GM04503 (cell line): ENCODE data around the gene TTLL6.
A peak's percentile ranks its signal among the peaks of the same experiment; 100 is the strongest.

Experiments
- DNase-seq: peaks from one replicate; pipeline ENCODE4 v3.0.0-alpha.2; 2012; ENCODE audit warnings: low read depth

Gene TTLL6

DNA sequence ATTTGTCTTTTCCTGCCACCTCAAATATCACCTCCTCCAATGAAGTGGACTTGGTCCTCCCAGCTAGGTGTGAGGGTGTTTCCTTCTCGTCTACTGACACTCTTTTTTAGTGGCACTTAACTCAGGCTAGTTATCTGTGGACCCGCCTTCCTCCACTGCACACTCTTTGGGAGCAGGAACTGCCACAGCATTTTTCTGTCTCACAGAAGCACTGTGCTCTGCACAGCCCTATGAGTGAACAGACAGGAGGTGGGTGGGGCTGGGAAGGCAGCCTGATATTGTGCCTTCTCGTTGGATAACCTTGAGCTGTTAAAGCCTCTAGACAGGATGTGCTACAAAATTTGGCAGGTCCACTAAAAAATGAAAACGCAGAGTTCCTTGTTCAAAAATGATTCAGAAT, 56.6 kb downstream of the TTLL6 start:
- DNase-seq, result no peak

DNA sequence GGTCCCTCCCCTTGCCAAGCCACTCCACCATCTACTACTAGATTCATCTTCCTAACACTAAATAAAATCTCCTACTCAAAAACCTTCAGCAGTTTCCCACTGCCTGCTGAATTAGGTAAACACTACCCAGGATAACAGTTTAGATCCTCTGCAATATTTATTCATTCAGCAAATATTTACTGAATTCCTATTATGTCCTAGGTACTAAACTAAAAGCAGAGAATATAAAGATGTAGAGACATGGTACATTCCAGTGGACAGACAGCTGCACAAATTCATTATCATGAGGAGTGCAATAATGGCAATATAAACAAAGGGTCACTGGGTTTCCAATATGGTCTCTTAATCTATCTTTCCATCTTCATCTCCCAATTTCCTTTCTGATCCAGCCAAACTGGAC, 57.7 kb downstream of the TTLL6 start:
- DNase-seq, result no peak

DNA sequence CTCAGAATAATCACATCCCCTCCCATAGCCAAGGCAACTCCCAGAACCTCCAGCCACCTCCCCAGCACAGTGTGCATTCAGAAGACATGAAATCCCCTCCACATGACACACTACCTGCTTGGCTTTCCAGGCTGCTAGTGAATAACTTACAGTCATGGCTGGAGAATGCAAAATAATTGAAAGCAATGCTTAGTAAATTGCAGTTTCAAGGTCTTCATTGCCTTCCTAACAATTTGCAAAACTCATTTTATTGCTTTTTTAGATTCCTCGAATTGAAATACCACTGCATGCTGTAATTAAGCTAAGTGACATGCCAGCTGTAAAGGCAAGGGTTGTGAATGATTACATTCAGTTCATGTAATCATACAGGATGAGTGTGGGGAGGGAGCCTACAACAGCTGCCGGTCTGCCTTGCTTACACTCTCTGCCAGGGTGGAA, 59.5 kb downstream of the TTLL6 start:
- peak; percentile 45 for DNase-seq

DNA sequence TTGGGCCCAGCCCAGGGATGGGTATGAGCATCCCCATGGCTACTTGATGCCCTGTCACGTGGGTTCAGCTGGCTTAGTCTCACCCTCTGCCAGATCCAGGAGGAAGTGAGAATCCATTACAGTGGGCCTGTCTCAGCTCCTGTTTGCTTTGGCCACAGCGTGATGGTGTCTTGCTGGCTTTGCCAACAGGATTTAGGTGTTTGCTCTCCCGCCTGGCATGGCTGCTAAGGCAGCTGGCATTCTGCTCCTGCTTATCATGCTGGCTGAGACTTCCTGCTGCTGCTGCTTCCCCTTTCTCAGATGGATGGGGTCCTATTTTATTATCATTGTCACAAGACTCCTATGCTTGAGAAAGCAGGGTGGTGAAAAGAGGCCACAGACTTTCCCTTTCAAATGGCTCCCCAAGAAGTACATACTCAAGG, 60.2 kb downstream of the TTLL6 start:
- DNase-seq, result no peak

DNA sequence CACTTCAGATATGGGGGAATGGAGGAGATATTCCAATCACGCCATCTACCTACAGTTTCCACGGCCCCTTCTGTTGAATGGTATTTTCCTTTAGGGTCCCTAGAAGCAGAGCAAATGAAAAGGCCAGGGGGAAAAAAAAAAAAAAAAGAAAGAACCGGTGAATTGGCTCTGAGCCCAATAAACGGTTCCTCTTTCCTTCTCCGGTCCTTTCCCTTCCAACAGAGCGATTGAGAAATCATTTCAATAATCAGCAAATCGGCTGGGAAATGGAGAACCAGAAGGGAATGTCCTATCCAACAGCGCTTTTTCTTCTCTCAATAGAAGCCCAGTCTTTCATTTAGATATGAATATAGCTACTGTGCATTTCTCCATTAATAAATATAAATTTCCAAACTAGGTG, 61.7 kb downstream of the TTLL6 start:
- no peak for DNase-seq

DNA sequence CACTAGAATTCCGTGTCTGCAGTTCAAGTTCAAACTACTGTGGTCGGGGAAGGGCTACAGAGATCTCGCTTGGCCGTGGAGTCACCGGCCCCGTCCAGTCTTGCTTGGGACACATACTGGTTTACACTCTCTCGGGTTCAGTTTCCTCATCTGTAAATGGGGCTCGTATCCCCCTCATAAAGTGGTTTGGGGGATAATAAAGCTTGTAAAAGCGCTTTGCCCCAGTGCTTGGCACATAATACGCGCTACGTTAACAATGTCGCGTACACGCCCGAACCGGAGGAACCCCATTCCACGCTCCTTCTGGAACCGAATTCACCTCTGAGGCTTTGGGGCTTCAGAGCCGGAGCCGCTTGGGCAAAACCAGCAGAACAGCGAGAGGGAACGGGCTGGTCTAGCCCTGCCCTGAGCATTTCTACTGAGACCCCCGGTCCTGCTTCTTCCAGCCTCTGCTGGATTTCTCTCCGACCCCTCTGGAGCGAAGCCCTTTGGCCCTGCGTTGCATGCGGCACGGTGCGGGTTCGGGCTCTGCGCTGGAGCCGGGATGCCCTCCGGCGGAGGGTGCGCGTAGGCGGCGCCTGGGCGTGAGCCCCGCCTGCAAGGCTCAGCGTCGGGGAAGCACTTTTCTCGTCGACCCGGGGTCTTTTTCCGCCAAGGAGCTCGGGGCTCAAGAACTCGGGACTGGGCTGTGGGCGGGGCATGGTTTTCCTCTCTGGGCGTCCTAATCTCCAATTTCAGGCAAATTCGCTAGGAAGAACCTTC, 62.3 kb downstream of the TTLL6 start:
- DNase-seq, result no peak

DNA sequence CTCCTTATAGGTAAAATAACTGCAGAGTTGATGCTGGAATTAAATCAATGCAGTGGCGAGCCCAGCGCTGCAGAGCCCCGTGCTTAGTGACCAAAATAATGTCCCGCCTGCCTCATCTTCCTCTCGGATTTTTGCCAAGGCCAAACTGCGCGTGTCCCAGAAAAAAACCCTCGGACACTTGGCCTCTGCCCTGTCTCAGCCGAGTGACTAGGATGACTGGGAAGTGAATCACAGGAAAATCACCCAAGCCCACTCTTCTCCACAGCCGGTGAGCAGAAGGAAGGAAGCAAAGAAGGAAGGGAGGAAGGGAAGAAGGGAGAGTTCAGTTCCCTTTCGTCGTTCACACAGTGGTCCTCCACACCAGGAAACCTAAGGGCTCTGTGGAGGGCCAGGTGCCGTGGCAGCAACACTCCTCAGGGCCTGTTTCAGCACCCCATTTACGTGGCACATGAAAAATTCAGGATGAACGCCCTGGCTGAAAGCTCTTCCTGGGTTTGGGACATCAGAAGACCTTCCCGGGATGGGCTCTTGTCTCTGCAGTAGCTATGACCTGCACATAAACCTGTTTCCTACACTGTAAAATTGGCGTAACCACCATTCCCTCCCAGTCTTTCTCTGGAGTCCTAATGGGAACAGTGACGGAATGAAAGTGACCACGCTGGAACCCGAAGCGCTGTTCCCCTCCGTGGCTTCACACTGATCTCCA, 63.1 kb downstream of the TTLL6 start:
- DNase-seq, result peak; percentile 11

DNA sequence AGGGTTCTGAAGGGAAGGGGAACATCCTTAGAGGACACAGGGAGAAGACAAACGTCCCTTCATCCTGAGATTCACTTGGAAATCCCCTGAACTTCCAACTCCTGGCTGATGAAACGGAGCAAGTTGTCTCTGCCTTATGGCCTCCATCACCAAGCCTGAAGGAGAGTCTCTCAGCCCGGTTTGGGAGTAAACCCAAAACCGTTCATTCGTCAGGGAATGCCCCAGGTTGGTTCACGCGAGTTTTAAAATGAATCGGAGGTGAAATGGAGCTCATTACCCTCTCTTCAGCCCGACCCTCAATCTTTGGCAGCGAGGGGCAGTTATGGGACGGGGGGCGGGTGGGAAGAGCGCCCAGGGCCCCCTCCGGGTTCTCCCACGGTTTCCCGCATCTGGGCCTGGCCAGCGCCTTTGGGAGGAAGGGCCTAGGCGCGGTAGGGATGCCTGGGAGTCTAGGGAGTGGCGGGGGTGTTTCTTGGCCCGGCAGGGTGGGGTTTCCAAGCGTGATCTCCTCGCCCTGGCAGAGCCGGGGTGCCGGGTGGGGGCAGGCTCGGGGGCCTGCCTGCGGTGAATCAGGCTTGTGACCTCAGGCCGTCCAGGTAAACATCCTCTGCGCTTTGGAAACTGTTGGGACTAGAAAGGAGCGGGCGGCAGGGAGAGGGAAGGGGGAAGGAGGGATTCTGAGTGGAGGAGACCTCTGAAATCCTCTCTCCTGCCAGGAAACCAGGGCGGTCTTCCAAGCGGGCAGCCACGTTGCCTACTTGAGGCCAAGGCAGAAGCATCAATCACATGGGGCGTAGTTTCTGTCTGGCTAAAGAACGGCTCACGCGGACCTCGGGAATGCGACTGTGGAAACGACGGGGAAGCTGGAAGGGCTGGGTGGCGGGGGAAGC, 64.4 kb downstream of the TTLL6 start:
- DNase-seq, result no peak

DNA sequence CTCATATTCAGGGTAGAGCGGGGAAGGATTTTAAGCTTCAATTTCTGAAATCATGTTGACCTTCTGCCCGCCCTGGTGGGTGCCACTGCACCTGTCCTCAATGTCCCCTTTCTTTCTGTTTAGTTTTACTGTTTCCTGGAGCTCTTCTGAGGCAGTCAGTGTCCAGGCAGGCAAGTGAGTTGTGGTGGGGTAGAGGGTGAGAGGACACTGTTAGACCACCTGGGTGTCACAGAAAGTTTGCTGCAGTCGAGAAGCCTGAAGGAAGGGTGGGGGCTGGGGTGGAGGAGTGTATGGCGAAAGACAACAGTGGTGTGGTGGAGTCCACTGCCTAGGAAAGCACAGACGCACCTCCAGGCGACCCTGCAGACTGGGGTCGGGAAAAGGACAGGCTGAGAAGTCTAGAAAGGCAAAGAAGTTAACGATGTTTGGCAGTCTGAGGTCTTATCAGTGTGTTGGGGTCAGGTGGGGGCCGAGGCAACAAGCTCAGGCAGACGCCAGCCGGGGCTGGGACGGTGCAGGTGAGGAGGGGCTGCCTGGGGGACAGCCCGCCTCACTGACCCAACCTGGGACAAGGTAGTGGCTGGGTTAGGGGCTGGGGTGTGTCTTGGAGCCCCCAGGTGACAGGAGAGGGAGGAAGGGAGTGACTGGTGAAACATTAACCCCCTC, 65.2 kb downstream of the TTLL6 start:
- DNase-seq, result no peak

DNA sequence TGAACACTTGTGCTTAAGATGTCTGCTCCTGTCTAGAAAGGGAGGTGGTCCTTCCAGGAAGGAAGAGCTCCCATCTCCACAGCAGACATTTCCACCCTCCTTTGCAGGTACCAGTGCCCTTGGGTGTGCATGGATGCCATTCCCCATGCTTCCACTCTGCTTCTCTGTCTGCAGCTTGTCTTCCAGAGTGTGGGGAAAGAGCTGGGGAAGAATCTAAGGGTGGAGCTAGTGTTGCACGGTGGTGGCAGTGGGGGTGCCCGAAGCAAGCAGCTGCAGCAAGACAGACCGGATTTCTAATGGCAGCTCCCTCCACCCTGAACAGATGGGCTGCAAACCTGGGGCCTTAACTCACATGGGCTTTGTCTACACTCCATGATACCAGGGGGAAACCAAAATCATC, 65.9 kb downstream of the TTLL6 start:
- no peak for DNase-seq

DNA sequence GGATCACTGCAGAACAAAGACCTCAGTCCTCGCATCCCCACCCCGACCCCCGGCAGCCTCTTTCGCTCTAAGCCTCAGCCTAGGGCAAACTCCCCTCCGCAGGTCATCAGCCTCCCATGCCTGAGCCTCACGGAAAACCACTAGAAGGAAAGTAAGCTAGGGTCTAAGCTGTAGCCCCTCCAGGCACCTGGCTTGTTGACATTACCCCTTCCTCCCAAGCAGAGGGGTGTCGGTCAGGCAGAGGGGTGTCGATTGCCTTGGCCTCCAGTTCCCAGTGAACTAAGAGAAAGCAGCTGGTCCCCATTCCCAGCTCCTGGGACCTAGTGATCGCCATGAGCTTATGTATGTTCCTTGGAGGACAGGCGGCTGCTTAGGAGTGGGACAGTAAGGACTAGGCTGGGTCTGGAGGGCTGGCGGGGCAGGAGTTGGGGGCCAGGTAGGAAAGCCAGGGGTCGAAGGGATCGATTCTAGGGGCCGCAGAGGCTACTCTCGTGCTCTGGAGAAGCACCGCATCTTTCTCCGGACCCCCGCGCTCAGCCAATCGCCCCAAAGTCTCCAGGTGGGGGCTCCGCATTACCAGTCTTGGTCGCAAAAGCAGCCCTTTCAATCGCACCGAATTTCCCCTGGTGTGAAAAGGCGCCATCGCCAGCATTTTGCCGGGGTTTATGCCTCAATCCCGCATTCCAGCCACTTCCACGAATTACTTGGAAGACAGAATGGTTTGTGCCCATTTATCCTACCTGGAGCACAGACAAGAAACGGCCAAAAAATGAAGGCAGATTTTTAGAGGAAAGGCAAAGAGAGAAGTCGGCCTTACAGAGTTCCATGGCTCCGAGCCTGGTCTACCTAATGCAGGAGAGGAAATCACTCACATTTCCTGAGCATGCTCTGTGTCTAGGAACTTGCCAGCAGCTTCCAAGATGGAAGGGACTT, 67.1 kb downstream of the TTLL6 start:
- DNase-seq, result no peak

DNA sequence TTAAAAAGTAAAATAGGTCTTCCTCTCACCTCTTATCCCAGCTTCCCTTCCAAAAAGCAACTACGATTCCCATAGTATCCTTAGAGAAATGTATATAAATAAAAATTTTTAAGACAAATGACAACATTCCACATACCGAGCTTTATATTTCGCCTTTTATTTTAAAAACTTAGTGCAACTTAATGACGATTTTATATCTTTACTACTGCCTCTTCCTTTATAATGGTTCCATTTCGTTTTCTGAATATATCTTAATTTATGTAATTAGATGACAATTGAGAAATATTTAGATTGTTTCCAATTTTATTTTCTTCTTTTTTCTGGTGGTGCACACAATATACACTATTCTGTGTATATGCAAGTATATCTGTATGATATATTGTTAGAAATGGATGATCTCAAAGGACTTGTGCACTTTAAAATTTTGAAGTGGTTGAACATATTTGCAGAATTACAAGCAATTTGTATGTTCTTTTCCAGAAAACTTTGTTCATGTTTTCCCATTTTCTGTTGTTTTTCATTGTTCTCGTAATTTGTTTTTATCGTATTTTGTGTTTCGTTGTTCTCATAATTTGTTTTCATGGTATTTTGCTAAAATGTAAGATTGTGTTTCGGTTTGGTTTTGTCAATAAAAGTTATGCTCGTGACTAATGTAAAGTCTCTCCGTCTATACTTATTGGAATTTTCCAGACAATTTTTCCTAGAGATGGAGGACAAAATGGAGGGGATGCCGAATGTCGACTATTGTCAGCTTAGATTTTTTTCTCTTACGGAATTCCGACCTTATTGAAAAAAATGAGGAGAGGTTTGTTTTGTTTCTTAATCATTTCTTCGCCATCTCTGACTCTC, 68.1 kb downstream of the TTLL6 start:
- no peak for DNase-seq

DNA sequence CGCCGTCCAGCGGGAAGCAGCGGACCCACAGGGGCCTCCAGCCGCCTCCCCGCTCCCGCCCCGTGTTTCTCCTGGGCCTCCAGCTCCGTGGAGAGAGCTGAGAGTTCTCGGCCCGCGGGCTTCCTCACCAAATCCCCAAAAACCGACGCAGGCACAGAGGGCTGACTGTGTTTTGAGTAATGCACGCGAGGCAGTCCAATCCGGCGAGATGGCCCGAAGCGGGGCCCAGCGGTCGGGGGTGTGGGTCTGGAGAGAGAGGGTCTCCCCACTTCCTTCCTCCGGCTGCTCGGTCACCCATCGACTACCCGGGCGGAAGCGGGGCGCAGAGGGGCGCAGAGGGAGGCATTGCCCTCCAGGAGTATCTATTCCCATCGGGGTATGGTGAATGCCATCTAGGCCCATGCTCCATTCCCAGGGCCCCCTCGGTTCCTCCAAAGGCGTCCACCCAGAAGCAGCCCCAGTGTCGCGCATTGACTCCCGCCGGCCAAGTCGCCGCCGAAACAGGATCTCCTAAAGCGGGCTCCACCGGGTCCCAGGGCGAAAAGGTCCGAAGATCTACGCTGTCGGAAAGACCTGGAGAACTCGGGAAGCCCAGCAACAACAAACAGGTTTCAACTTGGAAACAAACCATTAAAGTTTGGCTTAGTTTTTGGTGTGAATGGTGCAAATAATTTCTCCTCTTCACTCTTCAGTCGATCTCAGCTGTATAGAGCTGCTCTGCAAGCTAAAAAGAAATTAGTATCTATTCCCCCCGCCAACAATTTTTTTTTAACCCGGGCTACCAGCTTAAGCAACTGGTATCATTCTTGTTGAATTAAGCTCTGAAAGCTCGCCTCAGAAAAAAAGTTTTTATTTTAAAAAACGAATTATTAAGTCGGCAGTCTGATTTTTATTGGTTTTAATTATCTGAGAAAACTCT, 69.3 kb downstream of the TTLL6 start:
- DNase-seq, result no peak

DNA sequence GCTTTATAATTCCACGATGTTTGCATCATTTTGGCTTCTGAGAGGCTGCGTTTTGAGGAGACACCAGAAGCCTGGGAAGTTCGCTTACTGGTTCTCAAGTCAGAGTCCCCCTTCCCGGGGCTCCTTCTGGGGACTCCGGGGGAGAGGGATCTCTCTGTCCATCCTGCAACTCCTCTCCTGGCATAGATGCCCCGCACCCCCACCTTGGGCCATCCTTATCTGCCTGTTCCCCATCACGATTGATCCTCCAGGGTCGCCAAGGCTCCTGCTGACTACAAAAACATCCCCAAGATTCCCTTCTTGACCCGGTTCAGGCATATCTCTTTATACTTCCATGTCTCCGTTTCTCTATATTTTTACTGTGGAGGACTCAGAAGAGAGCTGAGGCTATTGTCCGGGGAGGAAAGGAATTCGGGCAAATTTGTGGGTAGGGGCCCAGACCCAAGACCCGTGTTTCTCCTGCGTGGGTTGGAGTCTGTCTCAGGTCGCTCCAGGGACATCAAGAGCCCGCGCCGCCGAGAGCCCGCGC, 70.0 kb downstream of the TTLL6 start:
- DNase-seq, result no peak

DNA sequence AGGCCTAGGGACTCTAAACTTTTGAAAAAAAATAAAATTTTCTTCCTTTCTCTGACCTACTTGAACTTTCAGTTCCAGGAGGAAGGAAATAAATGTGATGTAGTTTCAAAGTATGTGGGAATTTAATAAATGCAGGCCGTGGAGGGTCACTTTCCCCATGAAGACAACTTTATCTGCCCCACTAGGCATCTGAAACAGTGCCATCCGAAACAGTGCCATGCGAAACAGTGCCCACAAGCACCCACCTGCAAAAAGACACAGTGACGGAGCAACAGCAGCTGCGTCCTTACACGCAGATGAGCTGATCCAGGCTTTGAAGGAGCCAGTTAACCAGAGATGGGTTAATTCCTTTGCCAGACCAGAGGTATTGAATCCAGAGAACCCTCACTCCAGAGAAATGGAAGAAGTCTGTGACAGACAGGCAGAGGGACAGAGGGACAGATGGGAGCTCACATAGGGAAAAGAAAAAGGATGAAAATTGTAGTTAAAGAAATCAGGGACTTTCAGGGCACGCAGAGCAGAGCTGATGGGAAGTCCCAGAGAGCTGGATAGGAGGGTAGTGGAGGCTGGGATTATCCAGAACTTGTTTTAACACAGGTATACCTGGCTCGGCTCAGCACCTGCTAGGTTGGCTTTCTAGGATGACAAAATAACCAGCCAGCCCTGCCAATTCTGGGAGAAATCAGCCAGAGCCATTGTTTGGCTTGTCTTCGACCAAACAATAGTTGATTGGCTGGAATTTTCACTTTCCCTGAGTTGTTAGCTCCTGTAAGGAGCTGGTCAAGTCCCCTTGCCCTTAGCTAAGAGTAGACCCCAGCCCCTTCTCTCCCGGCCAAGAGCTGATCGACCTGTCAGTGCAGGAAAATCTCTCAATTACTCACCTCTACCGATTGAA, 71.4 kb downstream of the TTLL6 start:
- no peak for DNase-seq

DNA sequence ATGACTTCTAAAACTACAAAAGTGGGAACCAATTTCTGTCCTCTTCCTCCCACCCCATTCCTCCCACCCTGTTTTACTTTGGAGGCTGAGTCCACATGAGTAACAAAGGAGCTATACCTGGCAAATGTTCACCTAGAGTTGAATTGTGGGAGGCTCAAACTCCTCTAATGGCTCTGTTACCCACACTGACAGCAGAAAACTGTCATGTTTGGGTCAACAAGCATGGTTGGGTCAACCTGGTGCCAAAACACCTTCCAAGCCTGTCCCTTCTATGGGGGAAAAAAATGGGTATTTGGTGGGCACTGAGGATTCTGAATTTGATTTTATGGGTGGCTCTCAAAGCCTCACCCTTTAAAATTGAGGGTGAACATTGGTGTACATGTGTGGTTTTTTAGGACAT, 76.5 kb downstream of the TTLL6 start:
- DNase-seq, result no peak

DNA sequence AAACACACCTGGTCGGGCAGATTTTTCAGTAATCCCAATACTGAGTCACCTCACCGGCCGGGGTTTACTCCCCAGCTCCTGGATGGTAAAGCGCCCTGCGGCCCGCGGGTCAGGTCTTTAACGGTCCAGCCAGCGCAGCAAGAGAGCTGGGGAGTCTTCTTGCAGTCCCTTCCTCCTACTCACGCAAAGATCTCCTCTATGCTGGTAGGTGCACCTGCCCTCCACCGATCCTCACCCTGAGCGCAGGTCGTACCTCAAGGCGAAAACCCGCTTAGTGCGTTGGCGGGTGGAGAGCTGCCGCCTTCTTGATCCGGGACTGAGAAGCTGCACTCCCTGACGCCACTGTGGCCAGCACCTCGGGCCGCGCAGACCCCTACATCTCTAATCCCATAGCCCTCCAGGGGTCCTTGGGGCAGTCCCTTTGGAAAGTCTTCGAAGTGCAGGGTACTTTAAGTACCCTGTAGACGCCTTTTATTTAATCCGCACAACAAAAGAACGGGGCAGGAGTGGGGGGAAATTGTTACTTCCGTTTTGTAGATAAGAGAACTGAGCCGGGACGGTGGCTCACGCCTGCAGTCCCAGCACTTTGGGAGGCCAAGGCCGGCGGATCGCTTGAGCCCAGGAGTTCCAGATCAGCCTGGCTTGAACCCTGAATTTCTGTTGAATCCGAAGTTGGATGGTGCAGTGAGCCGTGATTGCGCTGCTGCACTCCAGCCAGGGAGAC, 78.1 kb downstream of the TTLL6 start:
- DNase-seq, result no peak
